ENCODE measurements around the gene ZNF316.
"Not testable (repeated sequence)": the region's sequence is repeated elsewhere in the genome, so short reads cannot be mapped to it uniquely, and the experiment has no call there.

ZNF316 gene

GRCh38 chr7:6647080-6647479 lies 10.0 kb downstream of the ZNF316 start:
- no peak for DNase-seq (ENCODE audit: low spot score)

GRCh38 chr7:6647541-6647940 lies 10.4 kb downstream of the ZNF316 start:
- DNase-seq (ENCODE audit: low spot score), result no peak

DNA sequence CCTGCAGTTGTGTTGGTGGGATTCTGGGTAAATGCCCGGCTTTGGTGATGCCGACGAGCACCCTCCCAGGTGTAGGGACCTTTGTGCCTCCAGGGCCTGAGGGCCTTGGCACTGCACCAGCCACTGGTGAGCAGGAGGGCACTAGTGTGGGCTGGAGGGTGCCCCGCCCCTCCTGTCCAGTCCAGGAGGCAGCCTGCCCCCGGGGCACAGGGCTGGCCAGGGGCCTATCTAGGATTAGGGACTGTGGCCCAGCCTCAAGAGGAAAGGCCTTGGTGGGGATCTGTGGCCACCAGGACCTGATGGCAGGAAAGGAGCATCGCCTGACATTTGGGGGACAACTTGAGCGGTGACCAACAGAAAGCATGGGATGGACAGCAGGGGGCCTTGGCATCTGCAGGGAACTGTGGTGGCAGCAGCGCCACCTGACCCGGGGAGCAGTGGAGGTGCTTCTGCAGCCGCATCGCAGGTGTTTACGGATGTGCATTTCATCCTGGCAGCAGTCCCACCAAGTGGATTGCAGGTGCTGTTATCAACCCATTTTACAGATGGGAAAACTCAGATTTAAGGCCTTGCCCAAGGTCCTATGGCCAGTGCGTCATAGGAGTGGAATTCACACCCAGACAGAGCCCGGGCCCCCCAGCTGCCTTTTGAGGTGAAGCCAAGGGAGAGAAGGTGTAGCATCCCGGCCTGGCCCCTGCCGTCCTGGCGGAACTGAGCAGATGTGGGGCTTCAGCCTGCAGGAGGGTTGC lies 11.1 kb downstream of the ZNF316 start:
- DNase-seq (ENCODE audit: low spot score), result no peak

GRCh38 chr7:6648815-6649104 lies 11.6 kb downstream of the ZNF316 start:
- no peak for DNase-seq (ENCODE audit: low spot score)

DNA sequence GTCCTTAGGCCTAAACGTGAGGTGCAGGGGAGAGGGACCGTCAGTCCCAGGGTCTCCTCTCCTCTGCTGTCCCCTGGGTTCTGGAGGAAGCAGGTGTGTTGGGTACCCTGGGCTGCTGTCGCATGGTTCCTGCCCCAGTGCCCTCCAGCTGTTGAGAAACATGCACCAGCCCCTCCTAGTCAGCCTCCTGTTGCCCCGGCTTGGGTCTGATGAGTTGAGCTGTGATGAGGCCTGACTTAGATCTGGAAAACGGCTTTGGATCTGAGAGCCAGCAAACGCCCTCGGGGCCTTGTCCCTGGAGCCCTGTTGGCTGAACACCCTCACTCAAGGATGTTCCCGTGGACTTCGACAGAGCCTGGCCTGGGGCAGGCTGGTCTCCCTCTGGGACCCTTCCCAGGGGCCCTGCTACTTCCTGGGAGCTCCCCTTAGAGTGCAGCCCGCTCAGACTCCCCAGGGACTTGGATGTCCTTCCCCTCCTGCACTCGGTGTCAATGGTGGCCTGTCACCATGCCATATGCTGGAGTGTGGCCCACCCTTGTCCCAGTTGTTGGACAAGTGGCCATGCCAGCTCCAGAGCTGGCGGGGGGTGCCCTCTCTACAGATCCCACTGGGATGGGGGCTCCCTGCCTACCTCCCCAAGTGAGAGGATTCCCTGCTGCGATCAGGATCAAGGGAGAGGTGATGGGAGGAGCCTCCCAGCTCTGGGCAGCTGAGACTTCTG lies 12.3 kb downstream of the ZNF316 start:
- no peak for DNase-seq (ENCODE audit: low spot score)

DNA sequence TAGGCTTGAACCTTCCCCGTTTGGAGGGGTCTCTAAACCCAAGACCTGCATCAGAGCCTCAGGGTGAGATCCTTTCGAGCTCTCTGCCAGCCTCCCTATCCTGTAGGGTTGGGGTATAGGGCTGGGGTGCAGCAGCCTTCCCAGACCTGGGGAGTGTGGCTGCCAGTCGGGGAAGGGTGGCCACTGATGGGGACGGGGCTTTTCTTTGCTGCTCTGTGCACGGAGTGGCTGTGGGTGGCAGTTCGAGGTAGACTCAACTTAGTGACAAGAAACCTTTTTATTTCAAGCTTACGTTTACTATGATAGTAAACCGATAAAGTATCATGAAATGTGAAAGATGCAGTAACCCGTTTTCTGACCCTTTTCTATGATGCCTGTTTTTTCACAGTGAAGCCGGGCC lies 13.0 kb downstream of the ZNF316 start:
- no peak for DNase-seq (ENCODE audit: low spot score)

- no peak for DNase-seq (ENCODE audit: low spot score)
These were observed 13.4 kb downstream of the ZNF316 start for GRCh38 chr7:6650521-6651011.

GRCh38 chr7:6651851-6652445 lies 14.8 kb downstream of the ZNF316 start:
- DNase-seq (ENCODE audit: low spot score), result no peak

- DNase-seq (ENCODE audit: low spot score), result no peak
These were observed 15.4 kb downstream of the ZNF316 start for GRCh38 chr7:6652446-6653011.

DNA sequence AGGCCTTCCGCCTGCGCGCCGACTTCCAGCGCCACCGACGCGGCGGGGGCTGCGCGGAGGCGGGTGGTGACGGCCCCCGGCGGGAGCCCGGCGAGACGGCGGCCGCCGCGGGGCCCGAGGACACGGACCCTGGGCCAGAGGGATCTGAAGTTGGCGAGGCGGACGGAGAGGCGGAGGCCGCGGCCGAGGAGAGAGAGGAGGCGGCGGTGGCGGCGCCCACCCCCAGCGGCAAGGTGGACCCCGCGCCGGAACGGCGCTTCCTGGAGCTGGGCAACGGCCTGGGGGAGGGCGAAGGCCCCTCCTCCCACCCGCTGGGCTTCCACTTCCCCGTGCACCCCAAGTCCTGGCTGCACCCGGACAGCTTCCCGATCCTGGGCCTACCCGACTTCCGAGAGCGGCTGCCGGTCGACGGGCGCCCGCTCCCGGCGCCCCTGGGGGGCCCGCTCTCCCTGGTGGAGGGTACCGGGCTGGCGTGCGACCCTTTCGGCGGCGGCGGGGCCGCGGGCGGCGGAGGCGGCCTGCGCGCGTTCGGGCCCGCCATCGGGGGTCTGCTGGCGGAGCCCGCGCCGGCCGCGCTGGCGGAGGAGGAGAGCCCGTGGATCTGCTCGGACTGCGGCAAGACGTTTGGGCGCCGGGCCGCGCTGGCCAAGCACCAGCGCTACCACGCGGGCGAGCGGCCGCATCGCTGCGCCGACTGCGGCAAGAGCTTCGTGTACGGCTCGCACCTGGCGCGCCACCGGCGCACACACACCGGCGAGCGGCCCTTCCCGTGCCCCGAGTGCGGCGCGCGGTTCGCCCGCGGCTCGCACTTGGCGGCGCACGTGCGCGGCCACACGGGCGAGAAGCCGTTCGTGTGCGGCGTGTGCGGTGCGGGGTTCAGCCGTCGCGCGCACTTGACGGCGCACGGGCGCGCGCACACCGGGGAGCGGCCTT lies 16.2 kb downstream of the ZNF316 start:
- no peak for DNase-seq (ENCODE audit: low spot score)

DNA sequence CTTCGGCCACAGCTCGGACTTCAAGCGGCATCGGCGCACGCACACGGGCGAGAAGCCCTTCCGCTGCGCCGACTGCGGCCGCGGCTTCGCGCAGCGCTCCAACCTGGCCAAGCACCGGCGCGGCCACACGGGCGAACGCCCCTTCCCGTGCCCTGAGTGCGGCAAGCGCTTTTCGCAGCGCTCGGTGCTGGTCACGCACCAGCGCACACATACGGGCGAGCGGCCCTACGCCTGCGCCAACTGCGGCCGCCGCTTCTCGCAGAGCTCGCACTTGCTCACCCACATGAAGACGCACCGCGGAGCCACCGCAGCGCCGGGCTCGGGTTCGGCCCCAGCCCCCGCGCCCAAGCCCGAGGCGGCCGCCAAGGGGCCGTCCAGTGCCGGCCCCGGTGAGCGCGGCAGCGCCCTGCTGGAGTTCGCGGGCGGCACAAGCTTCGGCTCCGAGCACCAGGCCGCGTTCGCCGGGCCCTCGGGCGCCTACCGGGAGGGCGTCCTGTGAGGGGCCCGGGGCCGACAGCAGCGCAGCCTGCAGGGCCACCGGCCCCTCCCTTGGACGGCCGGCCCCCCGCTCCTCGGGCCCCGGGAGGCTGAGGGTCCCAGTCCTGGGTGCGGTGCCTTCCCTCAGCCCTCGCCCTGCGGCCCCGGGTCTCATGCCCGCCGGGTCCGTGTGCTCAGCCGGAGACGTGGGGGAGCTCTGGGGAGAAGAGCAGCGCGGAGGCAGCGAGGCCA lies 17.2 kb downstream of the ZNF316 start:
- no peak for DNase-seq (ENCODE audit: low spot score)

- no peak for DNase-seq (ENCODE audit: low spot score)
These were observed 17.9 kb downstream of the ZNF316 start for GRCh38 chr7:6654842-6655610.

DNA sequence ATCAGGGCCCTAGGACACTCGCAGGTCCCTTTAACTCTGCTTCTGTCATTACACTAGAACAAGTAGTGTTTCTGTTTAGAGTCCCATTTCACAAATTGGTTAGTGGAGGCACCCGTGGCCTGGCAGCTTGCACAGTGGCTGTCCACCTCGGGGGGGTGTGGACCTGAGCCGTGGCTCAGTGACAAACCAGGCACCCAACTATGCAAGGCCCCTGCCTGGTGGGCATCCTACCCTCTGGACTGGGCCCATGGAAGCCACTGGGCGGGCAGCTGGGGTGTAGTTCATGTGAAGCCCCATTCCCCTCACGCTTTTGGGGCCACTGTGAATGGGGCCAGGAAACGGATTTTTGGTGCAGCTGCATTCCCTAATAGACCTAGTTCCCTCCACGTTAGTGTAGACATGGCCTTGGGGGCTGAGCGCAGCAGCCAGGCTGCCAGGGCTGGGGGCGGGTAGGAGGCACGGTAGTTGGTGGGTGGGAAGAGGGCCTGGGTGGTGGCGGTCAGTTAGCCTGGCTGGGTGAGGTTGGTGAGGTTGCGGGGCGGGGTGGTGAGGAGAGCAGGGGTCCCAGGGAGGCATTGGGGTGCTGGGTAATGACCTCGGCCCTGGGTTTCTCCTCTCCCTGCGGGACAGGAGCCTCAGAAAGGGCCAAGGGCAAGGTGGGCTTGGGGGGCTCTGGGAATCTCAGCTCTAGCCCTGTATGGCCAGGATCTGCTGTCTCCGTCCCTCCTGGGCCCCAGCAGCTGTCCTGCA lies 18.7 kb downstream of the ZNF316 start:
- no peak for DNase-seq (ENCODE audit: low spot score)

DNA sequence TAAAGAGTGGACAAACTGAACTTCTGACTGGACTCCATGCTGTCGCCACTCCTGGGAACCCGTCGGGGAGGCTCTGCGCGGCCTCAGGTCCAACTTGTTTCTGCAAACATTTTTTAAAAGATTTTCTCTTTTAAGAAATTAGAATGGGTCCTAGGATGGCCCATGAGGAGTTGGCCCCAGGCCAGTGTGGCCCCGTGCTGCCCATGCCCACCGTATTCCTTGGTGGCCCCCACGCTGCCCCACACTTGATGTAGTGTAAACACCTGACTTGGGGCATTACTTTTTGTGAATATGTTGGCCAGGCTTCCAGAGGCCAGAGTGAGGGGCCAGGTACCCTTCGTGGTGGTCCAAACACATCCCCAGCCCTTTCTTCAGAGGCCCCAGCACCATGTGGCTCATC lies 19.3 kb downstream of the ZNF316 start:
- DNase-seq (ENCODE audit: low spot score), result no peak

GRCh38 chr7:6658618-6659345 lies 21.7 kb downstream of the ZNF316 start:
- DNase-seq (ENCODE audit: low spot score), result no peak

DNA sequence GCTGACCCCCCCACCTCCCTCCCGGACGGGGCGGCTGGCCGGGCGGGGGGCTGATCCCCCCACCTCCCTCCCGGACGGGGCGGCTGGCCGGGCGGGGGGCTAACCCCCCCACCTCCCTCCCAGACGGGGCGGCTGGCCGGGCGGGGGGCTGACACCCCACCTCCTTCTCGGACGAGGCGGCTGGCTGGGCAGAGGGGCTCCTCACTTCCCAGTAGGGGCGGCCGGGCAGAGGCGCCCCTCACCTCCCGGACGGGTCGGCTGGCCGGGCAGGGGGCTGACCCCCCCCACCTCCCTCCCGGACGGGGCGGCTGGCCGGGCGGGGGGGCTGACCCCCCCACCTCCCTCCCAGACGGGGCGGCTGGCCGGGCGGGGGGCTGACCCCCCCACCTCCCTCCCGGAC lies 33.7 kb downstream of the ZNF316 start:
- DNase-seq (ENCODE audit: low spot score), result not testable (repeated sequence)

DNA sequence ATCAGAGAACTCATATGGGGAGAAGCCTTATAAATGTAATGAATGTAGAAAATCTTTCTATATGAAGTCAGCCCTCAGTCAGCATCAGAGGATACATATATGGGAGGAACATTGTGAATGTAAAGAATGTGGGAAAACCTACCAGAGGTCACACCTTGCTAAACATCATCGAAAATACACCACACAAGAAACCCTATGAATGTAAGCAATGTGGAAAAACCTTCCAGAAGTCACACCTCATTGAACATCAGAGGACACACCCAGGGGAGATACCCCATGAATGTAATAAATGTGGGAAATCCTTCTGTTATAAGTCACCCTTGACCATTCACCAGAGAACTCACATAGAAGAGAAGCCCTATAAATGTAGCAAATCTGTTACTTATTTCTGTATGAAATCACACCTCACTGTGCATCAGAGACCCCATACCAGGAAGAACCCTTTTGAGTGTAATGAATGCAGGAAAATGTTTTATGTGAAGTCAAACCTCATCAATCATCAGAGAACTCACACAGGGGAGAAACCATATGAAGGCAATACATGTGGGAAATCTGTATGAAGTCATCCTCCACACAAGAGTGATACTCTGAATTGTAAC lies 38.8 kb downstream of the ZNF316 start:
- DNase-seq (ENCODE audit: low spot score), result no peak

- no peak for DNase-seq (ENCODE audit: low spot score)
These were observed 43.0 kb downstream of the ZNF316 start for GRCh38 chr7:6680146-6680545.

- no peak for DNase-seq (ENCODE audit: low spot score)
These were observed 54.0 kb downstream of the ZNF316 start for GRCh38 chr7:6691103-6691502.

Measured in kidney capillary endothelial cell (primary cell).